Natural killer cell (primary cell): ENCODE results near the gene IKZF1. TPM values are rescaled to one million over a fixed set of nuclear protein-coding genes. Genes with fewer than 3 reads are reported as not detected.
A peak's percentile ranks its signal among the peaks of the same experiment; 100 is the strongest.

Experiments
- ATAC-seq, 3 donors: fragments of 150-1000 bp in 2 of 3; fragments of 200-7000 bp in 1 of 3; cut with Tn5 transposase; 1 replicate in 1 of 3; 2 replicates in 2 of 3; pipeline ENCODE4 v1.10.0; 2021; ENCODE audit warnings: mild to moderate bottlenecking in 2 of 3, moderate library complexity in 2 of 3
- DNase-seq, 2 donors: peaks; one replicate each; pipeline versions ENCODE4 v3.0.0 to v3.0.0-alpha.2; 2013 to 2021; ENCODE audit warnings: mixed read lengths in 1 of 2
- H3K27ac ChIP-seq: one replicate; pipeline ENCODE4 v1.5.1; 2013; ENCODE audit warnings: mild to moderate bottlenecking, low read length
- H3K27me3 ChIP-seq: one replicate; pipeline ENCODE4 v1.6.1; 2013; ENCODE audit warnings: low read length; ENCODE audit not compliant: control insufficient read depth, insufficient read depth
- H3K36me3 ChIP-seq: one replicate; pipeline ENCODE4 v1.6.1; 2013; ENCODE audit warnings: low read length; ENCODE audit not compliant: control insufficient read depth, insufficient read depth
- H3K4me1 ChIP-seq: one replicate; pipeline ENCODE4 v1.6.1; 2013; ENCODE audit warnings: low read length; ENCODE audit not compliant: control insufficient read depth, insufficient read depth
- H3K4me3 ChIP-seq: one replicate; pipeline ENCODE4 v1.5.1; 2013; ENCODE audit warnings: low read length
- H3K9me3 ChIP-seq: one replicate; pipeline ENCODE4 v1.6.1; 2013; ENCODE audit warnings: low read length; ENCODE audit not compliant: control insufficient read depth, insufficient read depth
- H3K27ac Mint-ChIP-seq, 2 donors: one replicate each; pipeline ENCODE4 v1.8.0; 2022; ENCODE audit warnings: mild to moderate bottlenecking in 2 of 2, mixed read lengths in 2 of 2, moderate library complexity in 1 of 2
- H3K27me3 Mint-ChIP-seq, 2 donors: one replicate each; pipeline ENCODE4 v1.8.0; 2022; ENCODE audit warnings: low read depth in 2 of 2, mixed read lengths in 2 of 2
- H3K36me3 Mint-ChIP-seq: one replicate; pipeline ENCODE4 v1.8.0; 2022; ENCODE audit warnings: mixed read lengths
- H3K4me1 Mint-ChIP-seq, 2 donors: one replicate each; pipeline ENCODE4 v1.8.0; 2022; ENCODE audit warnings: mixed read lengths in 2 of 2
- H3K4me3 Mint-ChIP-seq: one replicate; pipeline ENCODE4 v1.8.0; 2022; ENCODE audit warnings: mild to moderate bottlenecking, moderate library complexity, mixed read lengths
- H3K9me3 Mint-ChIP-seq, 2 donors: one replicate each; pipeline ENCODE4 v1.8.0; 2022; ENCODE audit warnings: mixed read lengths in 2 of 2
- WGBS: methylation state at CpG from one replicate; pipeline ENCODE4 v1.1.7; 2013; ENCODE audit warnings: missing lambda C conversion rate; ENCODE audit not compliant: insufficient coverage; 5-methylcytosine and 5-hydroxymethylcytosine counted together
- intact Hi-C: fragments of 100-400 bp; cut with micrococcal nuclease; formaldehyde crosslinking; loops from one replicate; pipeline ENCODE4 v1.14.2; 2022
- total RNA-seq, 4 donors: library from RNA; stranded (reverse); fragments of 120-200 nt in 1 of 4; gene quantifications; one replicate each; pipeline versions ENCODE4 v1.2.3 to v1.2.4, GENCODE V29; 2013 to 2022
- TF ChIP-seq, protein P1 (sequence below): fragments of 200-600 bp; IDR thresholded peaks from one replicate; pipeline ENCODE4 v1.8.0; 2022; ENCODE audit warnings: antibody characterized with exemption

IKZF1 gene
- total RNA-seq, 3 donors from 2014 or later (not counting 1 experiment from before 2014, with no cell fraction given), result 294 to 391 (median 350) TPM

DNA sequence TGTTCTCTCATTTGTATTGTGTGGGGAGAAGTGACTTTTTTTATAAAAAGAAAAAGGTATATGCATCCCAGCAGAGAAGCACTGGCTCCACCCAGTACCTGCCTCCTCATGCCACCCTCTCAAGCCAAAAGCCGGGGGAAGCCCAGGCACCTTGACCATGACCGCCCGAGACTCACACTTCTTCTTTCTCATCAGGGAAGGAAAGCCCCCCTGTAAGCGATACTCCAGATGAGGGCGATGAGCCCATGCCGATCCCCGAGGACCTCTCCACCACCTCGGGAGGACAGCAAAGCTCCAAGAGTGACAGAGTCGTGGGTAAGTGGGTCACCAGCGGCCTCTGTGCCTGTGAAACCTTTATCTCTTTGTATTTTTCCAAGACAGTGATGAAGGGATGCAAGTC lies 22.9 kb downstream of the IKZF1 start:
- intact Hi-C loops, result no loop called here
- Histone ChIP-seq H3K4me3 (no peak overlapping the region), H3K9me3 (no peaks in the 10 kb centered on the region), H3K27me3 (no peaks in the 10 kb centered on the region), H3K27ac (peak overlapping the region; percentile 13), H3K4me1 (peaks cover 44% of the 10 kb centered on the region), H3K36me3 (peaks cover 80% of the 10 kb centered on the region)
- H3K9me3 Mint-ChIP-seq, result no peaks in the 10 kb centered on the region
- H3K27me3 Mint-ChIP-seq, result no peaks in the 10 kb centered on the region
- peaks cover 64 to 67% of the 10 kb centered on the region in 2 donors for H3K4me1 Mint-ChIP-seq
- no peak overlapping the region for H3K27ac Mint-ChIP-seq
- TF ChIP-seq, protein P1, sequence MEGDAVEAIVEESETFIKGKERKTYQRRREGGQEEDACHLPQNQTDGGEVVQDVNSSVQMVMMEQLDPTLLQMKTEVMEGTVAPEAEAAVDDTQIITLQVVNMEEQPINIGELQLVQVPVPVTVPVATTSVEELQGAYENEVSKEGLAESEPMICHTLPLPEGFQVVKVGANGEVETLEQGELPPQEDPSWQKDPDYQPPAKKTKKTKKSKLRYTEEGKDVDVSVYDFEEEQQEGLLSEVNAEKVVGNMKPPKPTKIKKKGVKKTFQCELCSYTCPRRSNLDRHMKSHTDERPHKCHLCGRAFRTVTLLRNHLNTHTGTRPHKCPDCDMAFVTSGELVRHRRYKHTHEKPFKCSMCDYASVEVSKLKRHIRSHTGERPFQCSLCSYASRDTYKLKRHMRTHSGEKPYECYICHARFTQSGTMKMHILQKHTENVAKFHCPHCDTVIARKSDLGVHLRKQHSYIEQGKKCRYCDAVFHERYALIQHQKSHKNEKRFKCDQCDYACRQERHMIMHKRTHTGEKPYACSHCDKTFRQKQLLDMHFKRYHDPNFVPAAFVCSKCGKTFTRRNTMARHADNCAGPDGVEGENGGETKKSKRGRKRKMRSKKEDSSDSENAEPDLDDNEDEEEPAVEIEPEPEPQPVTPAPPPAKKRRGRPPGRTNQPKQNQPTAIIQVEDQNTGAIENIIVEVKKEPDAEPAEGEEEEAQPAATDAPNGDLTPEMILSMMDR, result no peak
- 84% methylated on average over 10 of the region's 10 CpGs for WGBS
- ATAC-seq (no peak), DNase-seq (no peak)
- H3K36me3 Mint-ChIP-seq, result peaks cover 21% of the 10 kb centered on the region
- H3K4me3 Mint-ChIP-seq, result no peak overlapping the region

DNA sequence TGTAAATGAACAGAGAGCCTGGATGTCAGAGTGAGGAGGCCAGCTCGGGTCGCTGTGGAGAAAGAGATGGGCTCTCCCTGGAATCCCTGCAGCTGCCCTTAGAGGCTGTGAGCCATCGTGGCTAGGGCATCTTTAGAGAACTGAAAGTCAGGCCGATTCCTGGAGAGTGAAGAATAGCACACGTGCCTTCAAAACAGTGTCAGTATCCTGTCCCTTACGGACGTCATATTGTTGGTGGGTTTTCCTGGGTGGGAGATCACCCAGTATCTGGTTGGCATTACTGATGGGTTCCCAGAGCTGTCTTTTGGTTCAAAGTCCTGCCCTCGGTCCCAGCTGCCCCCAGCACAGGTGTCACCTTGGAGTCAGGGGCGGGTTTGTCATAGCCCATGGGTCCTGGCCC lies 25.3 kb downstream of the IKZF1 start:
- H3K4me1 Mint-ChIP-seq, result peaks cover 46 to 49% of the 10 kb centered on the region in 2 donors

DNA sequence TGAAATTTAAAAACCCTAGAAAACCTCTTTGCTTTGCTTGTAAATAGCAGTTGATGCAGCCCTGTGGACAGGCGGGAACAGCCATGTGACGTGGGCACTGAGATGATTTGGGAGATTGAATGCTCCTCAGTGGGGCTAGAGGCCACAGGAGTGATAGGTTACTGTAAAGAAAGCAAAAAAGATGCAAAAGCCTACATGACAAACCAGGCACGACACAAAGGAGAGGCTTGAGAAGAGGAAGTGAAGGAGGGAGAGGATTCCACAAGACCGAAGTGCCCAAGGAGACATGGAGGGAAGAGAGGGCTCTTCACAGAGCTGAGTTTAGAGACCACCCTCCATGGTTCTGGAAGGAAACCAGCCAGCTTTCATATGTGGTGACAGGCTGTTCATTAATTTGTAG lies 25.7 kb downstream of the IKZF1 start:
- Mint-ChIP-seq H3K4me3 (no peak overlapping the region), H3K9me3 (no peaks in the 10 kb centered on the region), H3K36me3 (peaks cover 15% of the 10 kb centered on the region), H3K4me1 (peaks cover 46 to 49% of the 10 kb centered on the region in 2 donors), H3K27me3 (no peaks in the 10 kb centered on the region), H3K27ac (no peak overlapping the region)
- TF ChIP-seq, protein P1, result no peak
- Histone ChIP-seq H3K27ac (peak overlapping the region; percentile 91), H3K4me3 (no peak overlapping the region), H3K27me3 (no peaks in the 10 kb centered on the region), H3K36me3 (peaks cover 56% of the 10 kb centered on the region), H3K9me3 (no peaks in the 10 kb centered on the region), H3K4me1 (peaks cover 62% of the 10 kb centered on the region)
- intact Hi-C loops, result no loop called here
- WGBS, result 30% methylated on average over 4 of the region's 4 CpGs
- DNase-seq (peak in 1 of 2 donors; percentile 47), ATAC-seq (no peak)

More for the DNA sequence above, 25.3 kb downstream of the IKZF1 start:
- H3K9me3 ChIP-seq, result no peaks in the 10 kb centered on the region
- no peaks in the 10 kb centered on the region for H3K9me3 Mint-ChIP-seq
- H3K4me1 ChIP-seq, result peaks cover 59% of the 10 kb centered on the region
- H3K4me3 Mint-ChIP-seq, result no peak overlapping the region
- H3K27me3 Mint-ChIP-seq, result no peaks in the 10 kb centered on the region
- peak in 1 of 2 donors; percentile 66 for DNase-seq
- H3K27ac Mint-ChIP-seq, result no peak overlapping the region
- peak overlapping the region; percentile 91 for H3K27ac ChIP-seq
- 58% methylated on average over 9 of the region's 9 CpGs for WGBS
- H3K36me3 Mint-ChIP-seq, result peaks cover 15% of the 10 kb centered on the region
- peak in 2 of 3 donors; percentile 12 to 38 for ATAC-seq
- intact Hi-C loops, result no loop called here
- TF ChIP-seq, protein P1, result no peak
- peaks cover 60% of the 10 kb centered on the region for H3K36me3 ChIP-seq
- no peaks in the 10 kb centered on the region for H3K27me3 ChIP-seq
- H3K4me3 ChIP-seq, result no peak overlapping the region

DNA sequence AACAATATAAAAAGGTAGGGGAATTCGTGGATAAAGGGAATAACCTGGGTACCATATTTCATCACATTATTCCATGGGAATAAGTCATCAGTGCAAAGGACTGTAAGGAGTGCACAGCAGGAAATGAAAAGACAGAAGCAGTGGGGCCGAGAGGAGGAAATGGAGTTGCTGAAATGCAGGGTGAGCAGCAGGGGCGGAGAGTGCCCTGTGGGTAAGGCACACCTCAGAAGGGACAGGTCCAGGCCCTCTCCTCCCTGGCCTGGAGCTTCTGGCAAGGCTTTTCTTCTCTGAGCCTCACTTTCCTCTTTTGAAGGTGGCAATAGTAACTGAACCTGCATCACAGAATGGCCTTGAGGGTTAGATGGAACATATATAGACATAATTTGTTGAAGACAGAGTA lies 26.2 kb downstream of the IKZF1 start:
- peak; percentile 19 to 40 (median 20) for ATAC-seq

More for the DNA sequence above, 26.2 kb downstream of the IKZF1 start:
- H3K4me1 Mint-ChIP-seq, result peaks cover 46 to 47% of the 10 kb centered on the region in 2 donors
- H3K36me3 ChIP-seq, result peaks cover 52% of the 10 kb centered on the region
- intact Hi-C loops, result loop anchor here (1.0 kb wide), 1 partner anchor 65 kb away; no protein-coding TSS in a partner anchor
- no peaks in the 10 kb centered on the region for H3K27me3 ChIP-seq
- 27% methylated on average over 3 of the region's 3 CpGs for WGBS
- peak overlapping the region; percentile 91 for H3K27ac ChIP-seq
- H3K4me3 Mint-ChIP-seq, result no peak overlapping the region
- H3K4me3 ChIP-seq, result no peak overlapping the region
- peaks cover 13% of the 10 kb centered on the region for H3K36me3 Mint-ChIP-seq
- TF ChIP-seq, protein P1, result no peak
- H3K27ac Mint-ChIP-seq, result no peak overlapping the region
- DNase-seq, result peak in 1 of 2 donors; percentile 66
- no peaks in the 10 kb centered on the region for H3K9me3 ChIP-seq
- peaks cover 66% of the 10 kb centered on the region for H3K4me1 ChIP-seq
- H3K27me3 Mint-ChIP-seq, result no peaks in the 10 kb centered on the region
- H3K9me3 Mint-ChIP-seq, result no peaks in the 10 kb centered on the region
